ENCODE measurements around the gene ZNF536. TPM values are rescaled to one million over a fixed set of nuclear protein-coding genes. Genes with fewer than 3 reads are reported as not detected.

The ZNF536 gene
- total RNA-seq, 2 donors from 2014 or later: not detected

- Mint-ChIP-seq H3K27ac (no peak overlapping the region), H3K4me1 (no peaks in the 10 kb centered on the region), H3K9me3 (no peaks in the 10 kb centered on the region), H3K36me3 (ENCODE audit: low read depth) (no peaks in the 10 kb centered on the region), H3K4me3 (no peak overlapping the region), H3K27me3 (peaks cover 11% of the 10 kb centered on the region)
- no peak for ATAC-seq (replicated peaks)
Observed at GRCh38 chr19:30551271-30551670, 179.1 kb downstream of the ZNF536 start.

DNA sequence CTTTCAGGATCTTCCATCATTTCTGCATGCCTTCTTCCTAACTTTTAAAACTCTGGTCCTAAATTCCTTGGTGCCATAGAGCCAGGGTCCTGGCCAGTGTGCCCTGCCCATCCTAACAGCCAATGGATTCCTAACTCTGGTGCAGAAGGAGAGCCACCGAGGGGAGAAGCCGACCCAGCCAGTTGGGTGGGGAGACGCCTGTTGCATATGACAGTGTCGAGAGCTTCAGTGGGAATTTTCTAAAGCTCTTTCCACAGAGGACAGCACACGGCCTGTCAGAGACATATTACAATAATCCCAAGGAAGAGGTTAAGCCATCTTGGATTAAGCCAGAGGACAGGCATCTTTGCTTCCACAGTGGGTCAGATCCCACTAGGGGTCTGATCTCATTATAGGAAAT, 180.4 kb downstream of the ZNF536 start:
- H3K27ac Mint-ChIP-seq: no peak overlapping the region
- H3K27me3 Mint-ChIP-seq: peaks cover 14% of the 10 kb centered on the region
- no peaks in the 10 kb centered on the region for H3K4me1 Mint-ChIP-seq
- no peak for ATAC-seq (replicated peaks)
- no peaks in the 10 kb centered on the region for H3K36me3 Mint-ChIP-seq (ENCODE audit: low read depth)
- H3K4me3 Mint-ChIP-seq: no peak overlapping the region
- H3K9me3 Mint-ChIP-seq: no peaks in the 10 kb centered on the region

GRCh38 chr19:30555075-30555790, 183.0 kb downstream of the ZNF536 start:
- ATAC-seq (replicated peaks): no peak
- peaks cover 14% of the 10 kb centered on the region for H3K27me3 Mint-ChIP-seq
- H3K36me3 Mint-ChIP-seq (ENCODE audit: low read depth): no peaks in the 10 kb centered on the region
- H3K4me1 Mint-ChIP-seq: no peaks in the 10 kb centered on the region
- no peak overlapping the region for H3K27ac Mint-ChIP-seq
- no peak overlapping the region for H3K4me3 Mint-ChIP-seq
- no peaks in the 10 kb centered on the region for H3K9me3 Mint-ChIP-seq

DNA sequence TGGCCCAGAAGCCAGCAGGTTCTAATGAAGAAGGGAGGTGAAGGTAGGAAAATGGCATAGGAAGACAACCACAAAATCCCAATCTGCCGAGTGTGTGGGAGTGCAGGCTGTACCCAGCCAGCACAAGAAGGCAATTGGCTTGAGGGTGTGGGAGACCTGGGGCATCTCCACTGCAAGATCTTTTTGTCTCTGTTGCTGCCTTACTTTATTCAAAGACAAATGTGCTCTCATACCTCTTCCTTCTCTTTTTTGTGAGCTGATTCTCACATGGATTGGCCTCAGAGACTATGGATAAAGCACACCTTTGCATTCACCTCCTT, 183.6 kb downstream of the ZNF536 start:
- H3K9me3 Mint-ChIP-seq: no peaks in the 10 kb centered on the region
- no peaks in the 10 kb centered on the region for H3K36me3 Mint-ChIP-seq (ENCODE audit: low read depth)
- H3K4me3 Mint-ChIP-seq: no peak overlapping the region
- peaks cover 13% of the 10 kb centered on the region for H3K27me3 Mint-ChIP-seq
- H3K4me1 Mint-ChIP-seq: no peaks in the 10 kb centered on the region
- no peak overlapping the region for H3K27ac Mint-ChIP-seq
- no peak for ATAC-seq (replicated peaks)

- Mint-ChIP-seq H3K27me3 (peaks cover 13% of the 10 kb centered on the region), H3K36me3 (ENCODE audit: low read depth) (no peaks in the 10 kb centered on the region), H3K9me3 (no peaks in the 10 kb centered on the region), H3K27ac (no peak overlapping the region), H3K4me3 (no peak overlapping the region), H3K4me1 (no peaks in the 10 kb centered on the region)
- no peak for ATAC-seq (replicated peaks)
Observed at GRCh38 chr19:30556230-30556711, 184.1 kb downstream of the ZNF536 start.

DNA sequence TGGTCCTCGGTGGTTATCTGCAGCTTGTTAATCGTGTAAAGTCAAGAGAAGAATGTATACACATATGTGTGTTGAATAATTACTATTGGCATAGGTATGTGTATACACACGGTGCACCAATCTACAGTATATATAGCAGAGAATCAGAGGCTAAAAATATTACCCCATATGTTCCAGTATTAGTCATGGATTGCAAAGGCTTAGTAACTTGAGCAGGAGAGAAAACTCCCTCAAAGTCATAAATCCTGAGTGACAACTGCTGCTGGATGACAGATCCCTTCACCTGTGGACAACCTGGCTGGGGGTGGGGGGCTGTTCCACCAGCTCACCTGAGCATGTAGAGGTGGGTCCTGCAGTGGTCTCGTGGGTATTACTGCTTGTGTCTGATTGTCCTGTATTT, 185.0 kb downstream of the ZNF536 start:
- no peaks in the 10 kb centered on the region for H3K9me3 Mint-ChIP-seq
- peaks cover 13% of the 10 kb centered on the region for H3K27me3 Mint-ChIP-seq
- ATAC-seq (replicated peaks): no peak
- H3K27ac Mint-ChIP-seq: no peak overlapping the region
- no peak overlapping the region for H3K4me3 Mint-ChIP-seq
- no peaks in the 10 kb centered on the region for H3K4me1 Mint-ChIP-seq
- H3K36me3 Mint-ChIP-seq (ENCODE audit: low read depth): no peaks in the 10 kb centered on the region

DNA sequence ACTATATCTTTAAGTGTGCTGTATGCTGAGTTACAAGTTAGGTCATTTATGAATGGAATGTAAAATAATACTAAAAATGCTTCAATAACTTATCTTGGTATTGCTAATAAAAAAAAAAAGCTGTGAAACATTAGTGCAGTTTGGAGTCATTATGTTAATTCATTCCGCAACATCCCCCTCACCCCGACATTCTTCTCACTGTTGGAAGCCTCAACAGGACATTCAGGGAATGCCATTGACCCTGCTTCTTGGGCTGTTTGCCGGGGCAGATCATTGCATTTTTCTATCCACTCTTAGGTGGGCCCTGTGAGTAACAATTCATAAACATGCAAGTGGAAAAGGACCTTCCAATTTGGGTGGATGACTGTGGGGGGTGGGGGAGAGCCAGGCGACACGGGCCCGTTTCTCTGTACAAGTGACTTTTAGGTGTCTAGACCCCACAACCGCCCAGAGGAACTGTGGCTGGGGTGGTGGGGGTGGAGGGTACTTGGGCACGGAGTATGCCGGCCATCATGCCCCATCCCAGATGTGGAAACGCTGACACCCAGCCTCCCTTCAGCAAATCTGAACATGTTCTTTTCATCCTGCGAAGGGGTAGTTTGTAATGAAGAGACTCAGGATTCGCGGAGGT, 185.9 kb downstream of the ZNF536 start:
- Mint-ChIP-seq H3K9me3 (no peaks in the 10 kb centered on the region), H3K4me3 (no peak overlapping the region), H3K27me3 (peaks cover 13% of the 10 kb centered on the region), H3K27ac (no peak overlapping the region), H3K4me1 (no peaks in the 10 kb centered on the region), H3K36me3 (ENCODE audit: low read depth) (no peaks in the 10 kb centered on the region)
- no peak for ATAC-seq (replicated peaks)

DNA sequence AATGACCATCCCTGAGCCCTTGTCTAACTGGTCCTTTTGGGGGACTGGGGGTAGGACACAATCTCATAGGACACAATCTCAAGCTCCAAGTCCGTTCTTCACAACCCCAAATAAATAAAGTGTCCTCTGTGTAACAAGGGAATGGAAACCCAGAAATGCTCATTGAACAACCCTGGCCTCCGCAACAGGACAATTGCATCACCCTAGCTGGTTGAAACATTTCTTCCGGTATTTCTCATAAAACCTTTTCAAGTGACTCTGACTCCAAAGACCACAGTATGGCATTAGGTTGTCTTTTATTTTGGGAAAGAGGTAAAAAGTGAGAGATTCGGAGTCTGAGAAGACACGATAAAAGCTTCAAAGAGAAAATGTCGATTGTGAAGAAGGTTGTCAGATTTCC, 186.6 kb downstream of the ZNF536 start:
- H3K27ac Mint-ChIP-seq: no peak overlapping the region
- no peak overlapping the region for H3K4me3 Mint-ChIP-seq
- no peaks in the 10 kb centered on the region for H3K36me3 Mint-ChIP-seq (ENCODE audit: low read depth)
- H3K9me3 Mint-ChIP-seq: no peaks in the 10 kb centered on the region
- peaks cover 13% of the 10 kb centered on the region for H3K27me3 Mint-ChIP-seq
- ATAC-seq (replicated peaks): no peak
- H3K4me1 Mint-ChIP-seq: no peaks in the 10 kb centered on the region

DNA sequence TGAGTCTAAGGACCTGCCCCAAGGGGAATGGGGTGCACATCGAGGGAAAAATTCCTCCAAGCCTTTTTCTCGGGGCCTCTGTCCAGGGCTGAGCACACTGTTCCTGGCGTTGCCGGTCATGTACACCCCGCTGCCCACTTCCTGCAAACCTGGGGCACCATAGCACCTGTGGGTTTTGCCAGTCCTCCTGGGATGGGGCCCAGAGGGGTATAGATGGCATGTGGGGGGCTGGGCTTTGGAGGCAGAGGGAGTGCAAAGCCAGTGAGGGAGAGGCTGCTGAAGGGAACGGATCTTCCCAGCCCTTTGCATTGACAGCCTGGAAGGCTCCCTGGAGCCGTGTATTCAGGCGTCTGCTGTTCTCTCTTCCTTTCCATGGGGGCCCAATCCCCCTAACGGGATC, 187.3 kb downstream of the ZNF536 start:
- Mint-ChIP-seq H3K27ac (no peak overlapping the region), H3K9me3 (no peaks in the 10 kb centered on the region), H3K36me3 (ENCODE audit: low read depth) (no peaks in the 10 kb centered on the region), H3K4me3 (no peak overlapping the region), H3K4me1 (no peaks in the 10 kb centered on the region), H3K27me3 (peaks cover 13% of the 10 kb centered on the region)
- no peak for ATAC-seq (replicated peaks)

DNA sequence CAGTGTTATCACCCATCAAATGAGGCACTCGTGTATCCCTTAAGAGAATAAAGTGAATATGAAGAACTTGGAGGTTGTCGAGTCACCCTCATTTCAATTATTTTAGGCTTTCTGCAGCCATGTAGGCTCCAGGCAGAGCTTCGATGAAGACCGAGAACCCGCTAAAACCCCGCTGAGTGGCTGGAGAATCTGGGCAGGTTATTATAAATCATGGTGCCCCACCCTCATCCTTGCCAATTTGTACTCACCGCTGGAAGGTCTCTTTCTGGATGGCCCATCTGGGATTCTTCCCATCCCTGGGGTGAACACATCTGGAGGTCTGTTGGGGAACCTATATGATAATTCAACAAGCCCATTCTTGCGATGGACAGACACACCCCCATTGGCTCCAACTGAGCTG, 190.8 kb downstream of the ZNF536 start:
- Mint-ChIP-seq H3K36me3 (ENCODE audit: low read depth) (no peaks in the 10 kb centered on the region), H3K27ac (no peak overlapping the region), H3K9me3 (no peaks in the 10 kb centered on the region), H3K4me3 (no peak overlapping the region), H3K4me1 (no peaks in the 10 kb centered on the region), H3K27me3 (peaks cover 5% of the 10 kb centered on the region)
- ATAC-seq (replicated peaks): no peak

DNA sequence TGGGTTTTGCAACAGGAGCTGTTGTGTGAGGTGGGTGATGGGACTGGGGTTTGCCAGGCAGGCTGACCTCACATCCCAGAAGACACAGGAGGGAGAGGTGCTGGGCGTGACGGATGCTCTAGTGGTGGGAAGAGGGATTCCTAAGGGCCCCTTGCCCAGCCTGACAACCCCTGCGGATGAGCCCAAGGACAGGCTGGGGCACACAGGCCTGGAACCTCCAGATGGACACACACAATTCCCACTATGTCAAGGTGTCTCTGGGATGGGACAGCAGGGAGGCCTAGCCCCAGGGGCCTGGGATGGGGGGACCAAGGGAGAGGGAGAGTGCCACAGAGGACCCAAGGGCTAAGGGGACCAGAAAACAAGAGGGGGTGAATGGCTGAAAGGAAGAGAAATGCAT, 191.5 kb downstream of the ZNF536 start:
- no peaks in the 10 kb centered on the region for H3K9me3 Mint-ChIP-seq
- no peak for ATAC-seq (replicated peaks)
- no peaks in the 10 kb centered on the region for H3K36me3 Mint-ChIP-seq (ENCODE audit: low read depth)
- H3K4me1 Mint-ChIP-seq: no peaks in the 10 kb centered on the region
- no peak overlapping the region for H3K4me3 Mint-ChIP-seq
- H3K27me3 Mint-ChIP-seq: peaks cover 5% of the 10 kb centered on the region
- no peak overlapping the region for H3K27ac Mint-ChIP-seq

DNA sequence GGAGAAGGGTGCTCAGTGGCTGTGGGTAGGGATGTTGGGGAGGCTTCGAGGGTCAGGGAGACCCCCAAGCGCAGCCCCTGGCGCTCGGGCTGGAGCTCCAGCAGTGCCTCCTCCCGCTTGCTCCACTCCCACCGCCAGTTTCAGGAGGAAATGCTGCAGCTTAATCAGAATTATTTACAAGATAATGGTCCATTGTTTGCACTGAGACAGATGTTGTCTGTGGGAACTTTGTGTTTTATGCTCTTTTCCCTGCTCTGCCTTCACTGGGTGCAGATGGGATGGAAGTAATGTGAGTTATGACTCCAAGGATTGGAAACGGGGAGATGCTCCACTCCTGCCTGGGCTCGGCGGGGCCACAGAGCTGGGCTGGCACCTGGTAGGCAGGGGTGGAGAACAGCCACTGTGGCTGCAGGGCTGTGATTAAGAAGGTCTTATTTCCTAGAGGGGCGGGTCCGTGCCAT, 192.4 kb downstream of the ZNF536 start:
- no peak overlapping the region for H3K27ac Mint-ChIP-seq
- ATAC-seq (replicated peaks): no peak

DNA sequence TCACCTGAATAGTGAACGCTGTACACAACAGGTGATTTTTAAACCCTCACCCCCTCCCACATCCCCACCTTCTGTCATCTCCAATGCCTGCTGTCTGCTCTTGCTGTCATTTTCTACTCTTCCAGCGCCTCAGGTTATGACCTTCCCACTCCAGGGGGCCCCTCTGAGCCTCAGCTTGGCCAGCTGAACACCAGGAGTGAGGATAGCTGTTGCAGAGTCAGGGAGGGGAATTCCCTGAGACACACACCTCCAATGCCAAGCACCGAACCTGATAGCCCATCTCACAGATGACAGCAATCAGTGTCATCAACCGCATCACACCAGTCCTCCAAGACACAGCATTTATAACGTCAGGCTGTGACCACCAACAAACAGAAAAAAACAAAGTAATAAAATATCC, 193.5 kb downstream of the ZNF536 start:
- Mint-ChIP-seq H3K4me3 (no peak overlapping the region), H3K27me3 (no peaks in the 10 kb centered on the region), H3K27ac (no peak overlapping the region), H3K4me1 (no peaks in the 10 kb centered on the region), H3K9me3 (no peaks in the 10 kb centered on the region), H3K36me3 (ENCODE audit: low read depth) (no peaks in the 10 kb centered on the region)
- no peak for ATAC-seq (replicated peaks)

More for the DNA sequence above, 192.4 kb downstream of the ZNF536 start:
- Mint-ChIP-seq H3K36me3 (ENCODE audit: low read depth) (no peaks in the 10 kb centered on the region), H3K4me3 (no peak overlapping the region), H3K4me1 (no peaks in the 10 kb centered on the region), H3K27me3 (peaks cover 5% of the 10 kb centered on the region), H3K9me3 (no peaks in the 10 kb centered on the region)

GRCh38 chr19:30566681-30567420, 194.7 kb downstream of the ZNF536 start:
- H3K27ac Mint-ChIP-seq: no peak overlapping the region
- no peak for ATAC-seq (replicated peaks)
- H3K36me3 Mint-ChIP-seq (ENCODE audit: low read depth): no peaks in the 10 kb centered on the region
- no peak overlapping the region for H3K4me3 Mint-ChIP-seq
- no peaks in the 10 kb centered on the region for H3K9me3 Mint-ChIP-seq
- H3K27me3 Mint-ChIP-seq: no peaks in the 10 kb centered on the region
- no peaks in the 10 kb centered on the region for H3K4me1 Mint-ChIP-seq
